HCT116 (cell line): ENCODE results near the gene TPPP3. TPM values are rescaled to one million over a fixed set of nuclear protein-coding genes. Genes with fewer than 3 reads are reported as not detected.
A peak's percentile ranks its signal among the peaks of the same experiment; 100 is the strongest.

Experiments
- ATAC-seq: fragments of 200-7000 bp; cut with Tn5 transposase; 2 replicates; pipeline ENCODE4 v1.9.1; 2020; ENCODE audit warnings: mild to moderate bottlenecking, moderate library complexity
- BruUV-seq: library from RNA; stranded (reverse); fragments of 400-500 nt; replicated peaks from 2 replicates; lab custom pipeline; 2021; lab: Mats Ljungman, UMichigan
- CTCF ChIA-PET: fragments of 300-600 bp; sonication (Branson Sonifier 250); formaldehyde crosslinking; loops from one replicate; lab custom pipeline; 2021; ENCODE audit warnings: antibody characterized with exemption; lab: Charles Lee
- POLR2A ChIA-PET: fragments of 300-600, 350-600 bp; sonication (Branson Sonifier 250); formaldehyde crosslinking; loops from one replicate; lab custom pipeline; 2021; ENCODE audit warnings: antibody characterized with exemption; lab: Charles Lee
- RAD21 ChIA-PET, 2 experiments: fragments of 300-600 bp; sonication (Branson Sonifier 250); formaldehyde crosslinking; loops; one replicate each; lab custom pipeline; 2023; ENCODE audit warnings: low total read pairs in 2 of 2; ENCODE audit not compliant: uncharacterized antibody in 2 of 2, unreplicated experiment in 2 of 2, low non-redundant PET in 1 of 2; lab: Charles Lee
- DNase-seq: peaks from one replicate; pipeline ENCODE4 v3.0.0-alpha.2; 2010; ENCODE audit warnings: low read depth, low spot score
- H2AFZ ChIP-seq: fragments of 200-600 bp; shearing (Covaris generic), sonication (generic); 2 replicates; pipeline ENCODE4 v1.6.1; 2017; ENCODE audit warnings: low read depth, mixed run types, mixed read lengths, antibody characterized with exemption, low read length; ENCODE audit not compliant: poor library complexity, severe bottlenecking
- H3K27ac ChIP-seq: 2 replicates; pipeline ENCODE4 v1.5.1; 2012; ENCODE audit warnings: low read depth, low read length
- H3K27me3 ChIP-seq: fragments of 200-600 bp; sonication (generic); 2 replicates; pipeline ENCODE4 v1.6.1; 2016; ENCODE audit warnings: mixed run types, low read length, mixed read lengths; ENCODE audit not compliant: insufficient read depth
- H3K36me3 ChIP-seq, 2 experiments: fragments of 200-500 bp in 1 of 2; fragments of 200-600 bp in 1 of 2; sonication (Bioruptor generic) in 1 of 2; sonication (generic) in 1 of 2; 2 replicates each; pipeline versions ENCODE4 v1.5.1 to v1.6.1; 2014 to 2016; ENCODE audit warnings: low read length in 2 of 2, inconsistent platforms in 1 of 2, mixed read lengths in 1 of 2, mixed run types in 1 of 2; ENCODE audit not compliant: insufficient read depth in 2 of 2, control insufficient read depth in 1 of 2
- H3K4me1 ChIP-seq, 2 experiments: fragments of 200-600 bp in 1 of 2; sonication (generic) in 1 of 2; 2 replicates each; pipeline versions ENCODE4 v1.5.1 to v1.6.1; 2012 to 2017; ENCODE audit warnings: low read length in 2 of 2, inconsistent platforms in 1 of 2, mild to moderate bottlenecking in 1 of 2, mixed read lengths in 1 of 2, mixed run types in 1 of 2, moderate library complexity in 1 of 2; ENCODE audit not compliant: insufficient read depth in 2 of 2, control insufficient read depth in 1 of 2
- H3K4me2 ChIP-seq: fragments of 200-600 bp; sonication (generic); 2 replicates; pipeline ENCODE4 v1.6.1; 2017; ENCODE audit warnings: mixed run types, low read length, mixed read lengths
- H3K4me3 ChIP-seq, 2 experiments: fragments of 200-600 bp in 1 of 2; sonication (generic) in 1 of 2; replicated peaks in 1 of 2; 2 replicates each; pipeline ENCODE4 v1.5.1; 2011 to 2016; ENCODE audit warnings: low read length in 2 of 2, control low read depth in 1 of 2, low read depth in 1 of 2, mild to moderate bottlenecking in 1 of 2, mixed read lengths in 1 of 2, mixed run types in 1 of 2
- H3K79me2 ChIP-seq: fragments of 200-600 bp; sonication (generic); 2 replicates; pipeline ENCODE4 v1.6.1; 2017; ENCODE audit warnings: mild to moderate bottlenecking, mixed run types, low read length, moderate library complexity, mixed read lengths; ENCODE audit not compliant: insufficient read depth
- H3K9ac ChIP-seq: fragments of 200-600 bp; sonication (generic); 2 replicates; pipeline ENCODE4 v1.6.1; 2016; ENCODE audit warnings: low read length, mixed read lengths
- H3K9me2 ChIP-seq: fragments of 200-600 bp; sonication (generic), shearing (Covaris generic); 2 replicates; pipeline ENCODE4 v1.6.1; 2017; ENCODE audit warnings: mixed run types, mild to moderate bottlenecking, moderate library complexity; ENCODE audit not compliant: insufficient read depth
- H3K9me3 ChIP-seq, 2 experiments: fragments of 200-500 bp in 1 of 2; fragments of 200-600 bp in 1 of 2; sonication (Bioruptor generic) in 1 of 2; sonication (generic) in 1 of 2; 2 replicates each; pipeline ENCODE4 v1.6.1; 2014 to 2017; ENCODE audit warnings: low read length in 2 of 2, mixed read lengths in 2 of 2, inconsistent platforms in 1 of 2, low read depth in 1 of 2, mild to moderate bottlenecking in 1 of 2, mixed run types in 1 of 2, moderate library complexity in 1 of 2; ENCODE audit not compliant: control insufficient read depth in 1 of 2, insufficient read depth in 1 of 2
- H4K20me1 ChIP-seq: fragments of 200-600 bp; sonication (generic), shearing (Covaris generic); 2 replicates; pipeline ENCODE4 v1.6.1; 2017; ENCODE audit warnings: mixed run types, mild to moderate bottlenecking, moderate library complexity; ENCODE audit not compliant: insufficient read depth
- CEBPB ChIP-seq: IDR thresholded peaks from 2 replicates; pipeline ENCODE4 v1.6.1; 2012; ENCODE audit warnings: low read depth
- EGR1 ChIP-seq: IDR thresholded peaks from 2 replicates; pipeline ENCODE4 v1.6.1; 2012; ENCODE audit warnings: low read depth
- ELF1 ChIP-seq: IDR thresholded peaks from 2 replicates; pipeline ENCODE4 v1.6.1; 2012; ENCODE audit warnings: low read depth, borderline replicate concordance
- EZH2 ChIP-seq: fragments of 200-600 bp; sonication (generic); IDR thresholded peaks from 2 replicates; pipeline ENCODE4 v1.6.1; 2017; ENCODE audit warnings: antibody characterized with exemption, mixed run types
- EZH2phosphoT487 ChIP-seq: fragments of 200-600 bp; IDR thresholded peaks from 2 replicates; pipeline ENCODE4 v1.6.1; 2018; ENCODE audit warnings: antibody characterized with exemption, borderline replicate concordance
- FOSL1 ChIP-seq: IDR thresholded peaks from 2 replicates; pipeline ENCODE4 v1.6.1; 2012; ENCODE audit warnings: low read depth
- MAX ChIP-seq: IDR thresholded peaks from 2 replicates; pipeline ENCODE4 v1.6.1; 2012
- POLR2A ChIP-seq: IDR thresholded peaks from 2 replicates; pipeline ENCODE4 v1.7.0; 2011; ENCODE audit warnings: borderline replicate concordance; ENCODE audit not compliant: insufficient read depth, insufficient read length; ENCODE audit errors: extremely low read depth
- POLR2AphosphoS5 ChIP-seq: IDR thresholded peaks from 2 replicates; pipeline ENCODE4 v1.6.1; 2011; ENCODE audit warnings: mild to moderate bottlenecking, low read depth, low read length, moderate library complexity
- RAD21 ChIP-seq: IDR thresholded peaks from 2 replicates; pipeline ENCODE4 v1.6.1; 2012; ENCODE audit warnings: low read depth, mild to moderate bottlenecking
- SRF ChIP-seq: IDR thresholded peaks from 2 replicates; pipeline ENCODE4 v1.6.1; 2012; ENCODE audit warnings: low read depth
- TCF7L2 ChIP-seq: IDR thresholded peaks from 2 replicates; pipeline ENCODE4 v1.7.0; 2011; ENCODE audit warnings: borderline replicate concordance, inconsistent platforms; ENCODE audit not compliant: insufficient read depth, insufficient read length; ENCODE audit errors: extremely low read depth
- ZBTB33 ChIP-seq: IDR thresholded peaks from 2 replicates; pipeline ENCODE4 v1.6.1; 2011; ENCODE audit warnings: mild to moderate bottlenecking, low read length, moderate library complexity; ENCODE audit not compliant: insufficient replicate concordance; ENCODE audit errors: extremely low read depth
- ZFX ChIP-seq: fragments of 450-650 bp; IDR thresholded peaks from 2 replicates; pipeline ENCODE4 v1.6.1; 2017
- ZNF274 ChIP-seq: fragments of 200-500 bp; sonication (Bioruptor generic); IDR thresholded peaks from 2 replicates; pipeline ENCODE4 v1.6.1; 2014; ENCODE audit warnings: mild to moderate bottlenecking, low read depth, low read length, inconsistent platforms
- intact Hi-C: fragments of 100-400 bp; cut with micrococcal nuclease; formaldehyde crosslinking; loops from 2 replicates; pipeline ENCODE4 v1.10.0; 2022
- total RNA-seq: library from RNA; stranded (reverse); gene quantifications from one replicate; pipeline ENCODE4 v1.2.1, GENCODE V29; 2021; ENCODE audit not compliant: unreplicated experiment
- TF ChIP-seq, protein P1 (sequence below): IDR thresholded peaks from 2 replicates; pipeline ENCODE4 v1.6.1; 2012; ENCODE audit warnings: low read depth
- TF ChIP-seq, protein P2 (sequence below), 3 experiments: fragments of 200-600 bp in 1 of 3; sonication (generic) in 1 of 3; IDR thresholded peaks in 2 of 3; conservative IDR thresholded peaks in 1 of 3; 2 replicates each; pipeline ENCODE4 v1.5.1; 2012 to 2017; ENCODE audit warnings: low read depth in 2 of 3, low read length in 2 of 3, antibody characterized with exemption in 1 of 3, borderline replicate concordance in 1 of 3, control low read depth in 1 of 3, mild to moderate bottlenecking in 1 of 3, mixed read lengths in 1 of 3, mixed run types in 1 of 3, moderate library complexity in 1 of 3; ENCODE audit not compliant: insufficient read depth in 1 of 3
- TF ChIP-seq, protein P3 (sequence below): IDR thresholded peaks from 2 replicates; pipeline ENCODE4 v1.6.1; 2012

The TPPP3 gene
- total RNA-seq, 1 experiment from 2014 or later, result 1.2 TPM

DNA sequence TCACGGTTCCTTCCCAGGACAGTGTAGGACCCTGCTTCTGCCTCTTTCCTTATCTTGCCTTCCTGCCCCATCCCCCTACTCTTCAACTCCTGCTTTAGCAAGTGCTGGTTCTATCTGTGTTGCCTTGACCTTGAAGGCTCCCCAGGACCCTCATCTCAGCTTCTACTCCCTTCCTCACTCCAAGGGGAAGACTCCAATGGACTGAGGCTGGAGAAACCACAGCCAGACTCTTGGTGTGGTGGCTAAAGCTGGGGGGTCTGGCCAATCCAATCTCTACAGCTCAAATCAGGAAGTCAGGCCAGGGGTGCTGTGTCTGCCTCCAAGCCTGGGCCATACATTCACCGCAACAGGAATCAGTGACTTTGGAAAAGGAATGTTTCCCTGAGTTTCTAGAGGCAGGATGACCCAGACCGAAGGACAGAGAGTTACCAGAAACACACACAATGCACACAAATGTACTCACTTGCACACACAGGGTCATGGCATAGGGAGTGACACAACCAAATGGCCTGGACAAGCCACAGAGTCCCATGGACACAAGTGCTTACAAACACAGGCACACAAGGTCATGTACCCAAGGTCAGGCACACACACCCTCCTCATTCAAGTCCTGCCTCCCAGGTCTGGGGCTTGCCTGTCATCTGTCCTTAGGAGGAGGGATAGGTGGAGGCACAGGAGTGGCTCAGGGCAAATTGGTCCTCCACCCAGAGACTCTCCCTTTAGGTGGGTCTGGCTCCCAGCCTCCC, 35.9 kb upstream of the TPPP3 start:
- Histone ChIP-seq H3K4me1 (peaks cover 6 to 44% of the 10 kb centered on the region in 2 experiments; a peak in 3 of 4 replicates), H3K27ac (no peak overlapping the region), H4K20me1 (no peaks in the 10 kb centered on the region), H3K9me3 (no peaks in the 10 kb centered on the region), H3K9ac (peak overlapping the region; percentile 77), H3K4me2 (peak overlapping the region; percentile 96), H3K79me2 (no peaks in the 10 kb centered on the region), H2AFZ (no peak overlapping the region), H3K9me2 (no peaks in the 10 kb centered on the region), H3K4me3 (0 out of 4 replicates have a peak overlapping the region, but pooled peaks of 1 of the 2 experiments have one; percentile 71), H3K36me3 (no peaks in the 10 kb centered on the region), H3K27me3 (no peaks in the 10 kb centered on the region)
- ChIA-PET CTCF (interaction anchor here (1.1 to 3.7 kb wide), 7 partner anchors 11 to 231 kb away, joined by 3 to 41 read pairs (median 6); partner anchors contain the start of genes ACD, ATP6V0D1 and ZDHHC1), POLR2A (interaction anchor here (1.3 kb wide), 1 partner anchor 50 kb away, joined by 3 read pairs; no protein-coding TSS in a partner anchor), RAD21 (interaction anchor here (1.3 to 1.9 kb wide), 2 partner anchors 19 to 36 kb away, joined by 7 to 11 read pairs; no protein-coding TSS in a partner anchor)
- BruUV-seq, result TSS peak; percentile 43
- ATAC-seq, result no peak
- intact Hi-C loops, result no loop called here
- no peak for DNase-seq
- TF ChIP-seq EZH2phosphoT487 (no peak), CEBPB (no peak), ZBTB33 (no peak), FOSL1 (no peak), POLR2A (no peak), EGR1 (no peak), POLR2AphosphoS5 (no peak), MAX (no peak), ELF1 (no peak), ZFX (no peak), TCF7L2 (no peak), ZNF274 (no peak), SRF (no peak), RAD21 (no peak), EZH2 (no peak)
- TF ChIP-seq, protein P1, sequence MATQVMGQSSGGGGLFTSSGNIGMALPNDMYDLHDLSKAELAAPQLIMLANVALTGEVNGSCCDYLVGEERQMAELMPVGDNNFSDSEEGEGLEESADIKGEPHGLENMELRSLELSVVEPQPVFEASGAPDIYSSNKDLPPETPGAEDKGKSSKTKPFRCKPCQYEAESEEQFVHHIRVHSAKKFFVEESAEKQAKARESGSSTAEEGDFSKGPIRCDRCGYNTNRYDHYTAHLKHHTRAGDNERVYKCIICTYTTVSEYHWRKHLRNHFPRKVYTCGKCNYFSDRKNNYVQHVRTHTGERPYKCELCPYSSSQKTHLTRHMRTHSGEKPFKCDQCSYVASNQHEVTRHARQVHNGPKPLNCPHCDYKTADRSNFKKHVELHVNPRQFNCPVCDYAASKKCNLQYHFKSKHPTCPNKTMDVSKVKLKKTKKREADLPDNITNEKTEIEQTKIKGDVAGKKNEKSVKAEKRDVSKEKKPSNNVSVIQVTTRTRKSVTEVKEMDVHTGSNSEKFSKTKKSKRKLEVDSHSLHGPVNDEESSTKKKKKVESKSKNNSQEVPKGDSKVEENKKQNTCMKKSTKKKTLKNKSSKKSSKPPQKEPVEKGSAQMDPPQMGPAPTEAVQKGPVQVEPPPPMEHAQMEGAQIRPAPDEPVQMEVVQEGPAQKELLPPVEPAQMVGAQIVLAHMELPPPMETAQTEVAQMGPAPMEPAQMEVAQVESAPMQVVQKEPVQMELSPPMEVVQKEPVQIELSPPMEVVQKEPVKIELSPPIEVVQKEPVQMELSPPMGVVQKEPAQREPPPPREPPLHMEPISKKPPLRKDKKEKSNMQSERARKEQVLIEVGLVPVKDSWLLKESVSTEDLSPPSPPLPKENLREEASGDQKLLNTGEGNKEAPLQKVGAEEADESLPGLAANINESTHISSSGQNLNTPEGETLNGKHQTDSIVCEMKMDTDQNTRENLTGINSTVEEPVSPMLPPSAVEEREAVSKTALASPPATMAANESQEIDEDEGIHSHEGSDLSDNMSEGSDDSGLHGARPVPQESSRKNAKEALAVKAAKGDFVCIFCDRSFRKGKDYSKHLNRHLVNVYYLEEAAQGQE, result no peak
- TF ChIP-seq, protein P2, sequence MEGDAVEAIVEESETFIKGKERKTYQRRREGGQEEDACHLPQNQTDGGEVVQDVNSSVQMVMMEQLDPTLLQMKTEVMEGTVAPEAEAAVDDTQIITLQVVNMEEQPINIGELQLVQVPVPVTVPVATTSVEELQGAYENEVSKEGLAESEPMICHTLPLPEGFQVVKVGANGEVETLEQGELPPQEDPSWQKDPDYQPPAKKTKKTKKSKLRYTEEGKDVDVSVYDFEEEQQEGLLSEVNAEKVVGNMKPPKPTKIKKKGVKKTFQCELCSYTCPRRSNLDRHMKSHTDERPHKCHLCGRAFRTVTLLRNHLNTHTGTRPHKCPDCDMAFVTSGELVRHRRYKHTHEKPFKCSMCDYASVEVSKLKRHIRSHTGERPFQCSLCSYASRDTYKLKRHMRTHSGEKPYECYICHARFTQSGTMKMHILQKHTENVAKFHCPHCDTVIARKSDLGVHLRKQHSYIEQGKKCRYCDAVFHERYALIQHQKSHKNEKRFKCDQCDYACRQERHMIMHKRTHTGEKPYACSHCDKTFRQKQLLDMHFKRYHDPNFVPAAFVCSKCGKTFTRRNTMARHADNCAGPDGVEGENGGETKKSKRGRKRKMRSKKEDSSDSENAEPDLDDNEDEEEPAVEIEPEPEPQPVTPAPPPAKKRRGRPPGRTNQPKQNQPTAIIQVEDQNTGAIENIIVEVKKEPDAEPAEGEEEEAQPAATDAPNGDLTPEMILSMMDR (IDR thresholded peaks at IDR 0.05 in 2 of 3, conservative IDR thresholded peaks at IDR 0.05 in 1 of 3; ENCODE audit: borderline replicate concordance in 1 of 3, insufficient read depth in 1 of 3, low read depth in 2 of 3, low read length in 2 of 3), result no peak
- TF ChIP-seq, protein P3, sequence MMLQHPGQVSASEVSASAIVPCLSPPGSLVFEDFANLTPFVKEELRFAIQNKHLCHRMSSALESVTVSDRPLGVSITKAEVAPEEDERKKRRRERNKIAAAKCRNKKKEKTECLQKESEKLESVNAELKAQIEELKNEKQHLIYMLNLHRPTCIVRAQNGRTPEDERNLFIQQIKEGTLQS, result no peak
